Measurements from ENCODE around the gene DAD1.

GRCh38 chr14:22630066-22630465 lies 41.0 kb upstream of the DAD1 start:
- TF ChIP-seq POLR2A (IDR thresholded peaks at IDR 0.05; ENCODE audit: low read depth, low read length), result no peak
- TF ChIP-seq TAF1 (IDR thresholded peaks at IDR 0.05; ENCODE audit: borderline replicate concordance, low read depth, low read length), result no peak
- TF ChIP-seq POLR2AphosphoS5 (IDR thresholded peaks at IDR 0.05; ENCODE audit: low read depth, low read length), result no peak

All from GM12892 (cell line).